Activated CD8-positive, alpha-beta memory T cell treated with anti-CD3 and anti-CD28 coated beads for 4 hours (primary cell): ENCODE measurements around the gene TANC1.

ENCODE experiments used
- DNase-seq, 2 donors: peaks; one replicate each; pipeline ENCODE4 v3.0.0-alpha.2; 2020; ENCODE audit warnings: low read depth in 2 of 2

Gene TANC1

DNA sequence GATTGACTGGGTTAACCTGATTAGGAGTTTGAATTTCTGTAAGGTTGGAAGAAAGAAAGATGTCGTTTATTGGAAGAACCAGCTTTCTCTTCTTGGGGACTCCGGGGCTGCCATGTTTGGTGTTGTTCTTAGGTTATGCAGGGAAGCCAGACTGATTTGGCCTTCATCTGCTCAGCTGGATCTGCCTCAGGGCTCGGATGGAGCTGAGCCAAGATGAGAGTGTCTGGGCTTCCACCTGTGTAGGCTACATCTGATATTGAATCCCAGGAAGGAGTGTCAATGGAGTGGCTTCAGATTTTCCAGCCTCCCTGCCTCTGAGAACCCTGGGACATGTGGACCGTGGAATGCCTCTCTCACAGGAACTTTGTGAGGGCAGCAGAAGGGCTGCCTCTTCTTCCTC, 192.0 kb downstream of the TANC1 start:
- DNase-seq: no peak

- DNase-seq: no peak
Observed at GRCh38 chr2:159160954-159161353, 192.5 kb downstream of the TANC1 start.

GRCh38 chr2:159163930-159164329, 195.5 kb downstream of the TANC1 start:
- DNase-seq: no peak

GRCh38 chr2:159164457-159164911, 196.0 kb downstream of the TANC1 start:
- no peak for DNase-seq

- no peak for DNase-seq
Observed at GRCh38 chr2:159165048-159165447, 196.6 kb downstream of the TANC1 start.

- DNase-seq: no peak
Observed at GRCh38 chr2:159168707-159169106, 200.3 kb downstream of the TANC1 start.

DNA sequence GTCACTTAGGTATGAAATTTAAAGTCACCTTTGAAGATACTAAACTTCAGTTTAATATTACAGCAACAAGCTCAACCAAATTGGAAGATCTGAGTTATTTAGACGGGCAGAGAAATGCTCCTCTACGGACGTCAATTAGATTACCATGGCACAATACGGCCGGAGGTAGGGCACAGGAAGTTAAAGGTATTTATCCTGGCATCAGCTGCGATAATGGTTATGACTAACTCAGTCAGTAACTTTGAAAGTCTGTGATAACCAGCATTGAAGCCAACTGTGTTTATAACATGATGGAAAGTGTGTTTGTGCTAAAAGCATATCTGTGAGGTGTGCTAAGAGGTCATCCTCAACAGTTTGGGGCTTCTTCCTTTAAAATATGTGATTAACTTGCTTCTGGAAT, 200.7 kb downstream of the TANC1 start:
- DNase-seq: no peak

GRCh38 chr2:159172403-159172802, 204.0 kb downstream of the TANC1 start:
- no peak for DNase-seq

GRCh38 chr2:159174759-159175158, 206.3 kb downstream of the TANC1 start:
- DNase-seq: no peak

GRCh38 chr2:159175182-159175581, 206.7 kb downstream of the TANC1 start:
- DNase-seq: no peak

- no peak for DNase-seq
Observed at GRCh38 chr2:159175927-159176326, 207.5 kb downstream of the TANC1 start.

DNA sequence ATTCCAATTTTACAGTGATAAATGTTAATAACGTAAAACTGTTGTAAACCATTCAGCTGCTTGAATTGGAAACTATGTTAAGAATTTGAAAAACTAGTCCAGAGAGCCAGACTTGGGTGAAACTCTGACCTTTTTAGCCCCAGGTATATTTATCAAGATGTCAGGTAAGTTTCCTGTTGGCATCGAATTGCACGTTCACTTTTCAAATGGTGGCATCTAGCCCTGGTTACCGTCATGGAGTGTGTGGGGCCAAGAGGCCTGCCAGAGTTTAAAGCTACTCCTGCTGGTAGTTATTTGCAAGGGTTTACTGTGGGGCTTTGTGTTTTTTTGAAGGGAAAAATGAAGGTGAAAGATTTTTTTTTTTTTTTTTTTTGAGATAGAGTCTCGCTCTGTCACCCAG, 208.1 kb downstream of the TANC1 start:
- no peak for DNase-seq

DNA sequence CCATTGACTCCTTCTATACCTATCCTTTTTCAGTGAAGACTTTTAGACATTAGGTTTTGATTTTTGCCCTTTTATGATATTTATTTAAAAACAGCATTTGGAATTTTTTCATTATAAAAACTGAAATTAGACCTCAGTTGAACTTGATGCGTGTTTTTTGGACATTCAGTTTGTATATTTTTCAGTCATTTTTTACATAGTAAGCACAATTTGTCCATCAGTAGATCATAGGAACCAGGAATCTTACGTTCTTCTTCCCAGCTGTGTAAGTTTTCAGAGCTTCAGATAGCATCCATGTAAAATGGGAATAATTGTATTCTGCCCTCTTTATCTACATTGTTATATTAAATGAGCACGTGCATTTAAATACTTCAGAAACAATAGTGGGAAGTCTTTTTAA, 208.9 kb downstream of the TANC1 start:
- no peak for DNase-seq

DNA sequence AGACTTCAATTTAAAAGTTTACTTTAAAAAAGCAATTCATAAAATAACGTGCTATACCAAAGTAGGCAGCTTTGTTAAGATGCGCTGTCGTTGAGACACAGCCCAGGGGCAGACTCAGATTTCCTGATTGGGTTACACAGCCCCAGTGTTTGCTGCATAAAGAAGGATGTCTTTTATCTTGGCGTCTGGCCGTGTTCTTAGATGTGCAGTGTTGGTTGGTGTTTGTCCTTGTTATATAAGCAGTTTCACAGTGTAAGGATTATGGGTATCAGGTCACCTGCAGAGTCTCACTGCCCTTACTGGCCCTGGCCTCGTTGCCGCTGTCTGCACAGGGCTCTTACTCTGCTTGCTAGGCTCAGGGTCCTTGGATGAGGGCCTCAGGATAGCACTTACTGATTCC, 209.5 kb downstream of the TANC1 start:
- DNase-seq: no peak

- DNase-seq: no peak
Observed at GRCh38 chr2:159179096-159179495, 210.7 kb downstream of the TANC1 start.

DNA sequence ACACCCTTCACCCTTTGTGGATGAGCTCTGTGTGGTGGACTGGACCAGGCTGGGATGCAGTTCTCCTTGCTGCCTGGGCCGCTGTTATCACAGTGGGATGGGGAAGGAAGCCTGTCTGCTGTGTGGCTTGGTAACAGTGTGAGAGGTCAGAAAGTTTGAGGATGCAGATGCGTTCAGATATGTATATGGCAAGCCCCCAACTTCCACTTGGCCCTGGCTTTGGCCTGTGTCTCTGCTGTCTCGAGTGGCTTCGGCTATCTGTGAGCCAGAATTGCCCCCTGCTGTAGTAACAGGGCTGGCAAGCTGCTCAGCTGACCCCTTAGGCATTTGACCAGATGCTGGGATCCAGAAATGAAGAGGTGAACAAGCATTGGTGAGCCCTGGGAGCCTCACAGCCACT, 211.3 kb downstream of the TANC1 start:
- no peak for DNase-seq

DNA sequence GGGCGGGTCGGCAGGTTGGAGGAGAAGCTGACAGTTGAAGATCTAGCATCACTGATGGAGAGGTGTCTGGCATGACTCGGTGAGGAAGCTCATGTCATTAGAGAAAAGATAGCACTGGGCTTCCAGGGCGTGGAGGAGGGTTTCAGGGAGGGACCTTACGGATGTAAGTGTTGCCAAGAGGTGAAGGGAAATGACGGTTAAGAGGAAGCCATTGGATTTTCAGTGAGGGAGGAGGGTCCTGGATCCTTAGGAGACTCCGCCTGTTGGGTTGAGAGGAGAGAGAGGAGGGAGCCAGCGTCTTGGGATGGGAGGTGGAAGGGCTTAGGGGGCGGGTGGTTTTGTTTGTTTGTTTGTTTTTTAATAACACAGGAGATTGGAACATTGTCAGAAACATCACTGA, 214.9 kb downstream of the TANC1 start:
- no peak for DNase-seq

- no peak for DNase-seq
Observed at GRCh38 chr2:159185401-159186130, 217.1 kb downstream of the TANC1 start.

GRCh38 chr2:159186462-159186861, 218.0 kb downstream of the TANC1 start:
- DNase-seq: no peak

DNA sequence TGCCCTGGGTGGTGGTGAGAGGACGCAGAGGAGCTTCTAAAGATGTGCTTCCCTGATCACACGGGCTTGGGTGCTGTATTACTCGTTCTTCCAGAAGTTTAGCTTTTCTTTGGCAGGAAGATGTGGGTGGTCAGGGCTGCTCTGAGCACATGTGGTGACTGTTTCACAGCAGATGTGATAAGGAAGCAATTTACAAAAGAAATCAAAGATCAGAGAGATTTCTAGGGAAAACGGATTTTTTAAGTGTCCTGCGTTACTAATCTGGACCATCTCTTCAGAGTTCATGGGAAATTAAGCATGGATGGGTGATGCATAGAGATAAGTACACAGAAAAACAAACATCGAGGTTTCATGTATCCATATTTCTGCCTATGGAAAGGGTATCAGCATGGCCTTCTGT, 218.7 kb downstream of the TANC1 start:
- no peak for DNase-seq

GRCh38 chr2:159188449-159188848, 220.0 kb downstream of the TANC1 start:
- no peak for DNase-seq

GRCh38 chr2:159192371-159192918, 224.0 kb downstream of the TANC1 start:
- no peak for DNase-seq

DNA sequence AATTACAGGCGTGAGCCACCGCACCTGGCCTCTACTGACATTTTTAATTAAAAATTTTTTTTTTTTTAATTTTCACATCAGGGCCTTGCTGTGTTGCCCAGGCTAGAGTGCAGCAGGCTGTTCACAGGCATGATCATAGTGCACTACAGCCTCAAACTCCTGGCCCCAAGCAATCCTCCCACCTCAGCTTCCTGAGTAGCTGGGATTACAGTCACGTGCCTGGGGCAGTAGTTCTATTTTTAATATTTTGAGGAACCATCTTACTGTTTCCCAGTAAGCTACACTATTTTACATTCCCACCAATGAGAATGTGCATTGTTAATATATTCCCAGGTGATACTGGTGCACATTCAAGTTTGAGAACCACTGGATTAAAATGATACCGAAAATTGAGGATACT, 225.4 kb downstream of the TANC1 start:
- DNase-seq: no peak

DNA sequence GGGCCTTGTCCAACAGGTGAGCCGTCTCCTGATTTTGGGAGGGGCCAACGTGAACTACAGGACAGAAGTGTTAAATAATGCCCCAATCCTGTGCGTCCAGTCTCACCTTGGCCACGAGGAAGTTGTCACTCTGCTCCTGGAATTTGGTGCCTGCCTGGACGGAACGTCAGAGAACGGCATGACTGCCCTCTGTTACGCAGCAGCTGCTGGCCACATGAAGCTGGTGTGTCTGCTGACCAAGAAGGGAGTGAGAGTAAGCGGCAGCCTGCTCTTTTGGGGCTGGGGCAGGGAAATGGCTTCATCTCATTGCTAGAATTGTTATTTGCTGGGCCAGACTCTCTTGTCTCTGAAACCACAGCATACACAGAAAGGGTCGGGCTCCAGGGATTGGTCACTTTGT, 225.8 kb downstream of the TANC1 start:
- no peak for DNase-seq
